Measurements from ENCODE around the gene TLN1. TPM values are rescaled to one million over a fixed set of nuclear protein-coding genes. Genes with fewer than 3 reads are reported as not detected.

Gene TLN1
- total RNA-seq, 1 donor from 2014 or later: 362 TPM

DNA sequence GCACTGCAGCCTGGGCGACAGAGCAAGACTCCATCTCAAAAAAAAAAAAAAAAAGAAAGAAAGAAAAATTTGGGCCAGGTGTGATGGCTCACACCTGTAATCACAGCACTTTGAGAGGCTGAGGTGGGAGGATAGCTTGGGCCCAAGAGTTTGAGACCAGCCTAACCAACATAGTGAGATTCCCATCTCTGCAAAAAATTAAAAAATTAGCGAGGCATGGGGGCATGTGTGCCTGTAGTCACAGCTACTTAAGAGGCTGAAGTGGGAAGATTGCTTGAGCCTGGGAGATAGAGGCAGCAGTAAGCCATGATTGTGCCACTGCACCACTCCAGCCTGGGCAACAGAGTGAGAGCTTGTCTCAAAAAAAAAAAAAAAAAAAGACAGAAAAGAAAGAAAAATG lies 78.4 kb downstream of the TLN1 start:
- H3K9me3 Mint-ChIP-seq: no peaks in the 10 kb centered on the region
- peak overlapping the region; percentile 68 for H3K27ac Mint-ChIP-seq
- DNase-seq (no peak), ATAC-seq (ENCODE audit: low read depth) (no peak)
- TF ChIP-seq, protein P1, sequence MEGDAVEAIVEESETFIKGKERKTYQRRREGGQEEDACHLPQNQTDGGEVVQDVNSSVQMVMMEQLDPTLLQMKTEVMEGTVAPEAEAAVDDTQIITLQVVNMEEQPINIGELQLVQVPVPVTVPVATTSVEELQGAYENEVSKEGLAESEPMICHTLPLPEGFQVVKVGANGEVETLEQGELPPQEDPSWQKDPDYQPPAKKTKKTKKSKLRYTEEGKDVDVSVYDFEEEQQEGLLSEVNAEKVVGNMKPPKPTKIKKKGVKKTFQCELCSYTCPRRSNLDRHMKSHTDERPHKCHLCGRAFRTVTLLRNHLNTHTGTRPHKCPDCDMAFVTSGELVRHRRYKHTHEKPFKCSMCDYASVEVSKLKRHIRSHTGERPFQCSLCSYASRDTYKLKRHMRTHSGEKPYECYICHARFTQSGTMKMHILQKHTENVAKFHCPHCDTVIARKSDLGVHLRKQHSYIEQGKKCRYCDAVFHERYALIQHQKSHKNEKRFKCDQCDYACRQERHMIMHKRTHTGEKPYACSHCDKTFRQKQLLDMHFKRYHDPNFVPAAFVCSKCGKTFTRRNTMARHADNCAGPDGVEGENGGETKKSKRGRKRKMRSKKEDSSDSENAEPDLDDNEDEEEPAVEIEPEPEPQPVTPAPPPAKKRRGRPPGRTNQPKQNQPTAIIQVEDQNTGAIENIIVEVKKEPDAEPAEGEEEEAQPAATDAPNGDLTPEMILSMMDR (IDR thresholded peaks at IDR 0.05): no peak
- ChIA-PET CTCF (interaction anchor here (1.3 kb wide), 1 partner anchor 173 kb away, joined by 4 read pairs; no protein-coding TSS in a partner anchor), POLR2A (interaction anchor here (0.6 to 18.0 kb wide), 5 partner anchors 10 to 104 kb away, joined by 3 to 549 read pairs (median 5); partner anchors contain the start of gene CD72)
- H3K4me3 Mint-ChIP-seq: no peak overlapping the region
- peaks cover 75% of the 10 kb centered on the region for H3K4me1 Mint-ChIP-seq
- peaks cover 5% of the 10 kb centered on the region for H3K27me3 Mint-ChIP-seq
- peaks cover 4% of the 10 kb centered on the region for H3K36me3 Mint-ChIP-seq (ENCODE audit: low read depth)
- intact Hi-C loops (cut with micrococcal nuclease): no loop called here

DNA sequence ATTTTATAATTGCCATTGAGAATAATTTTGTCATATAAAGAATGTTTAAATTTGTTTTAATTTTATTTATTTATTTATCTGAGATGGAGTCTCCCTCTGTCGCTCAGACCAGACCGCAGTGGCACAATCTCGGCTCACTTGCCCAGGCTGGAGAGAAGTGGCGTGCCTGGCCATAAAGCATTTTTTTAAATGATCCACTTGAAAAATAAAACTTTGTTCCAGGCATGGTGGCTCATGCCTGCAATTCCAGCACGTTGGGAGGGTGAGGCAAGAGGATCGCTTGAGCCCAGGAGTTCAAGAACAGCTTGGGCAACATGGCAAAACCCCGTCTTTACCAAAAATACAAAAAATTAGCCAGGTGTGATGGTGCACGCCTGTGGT lies 79.2 kb downstream of the TLN1 start:
- H3K4me1 Mint-ChIP-seq: peaks cover 80% of the 10 kb centered on the region
- H3K4me3 Mint-ChIP-seq: no peak overlapping the region
- TF ChIP-seq, protein P1 (IDR thresholded peaks at IDR 0.05): no peak
- POLR2A ChIA-PET: interaction anchor here (0.7 to 18.0 kb wide), 3 partner anchors 9 to 66 kb away, joined by 3 to 549 read pairs (median 8); partner anchors contain the start of gene CD72
- CTCF ChIA-PET: no interaction called here
- peaks cover 3% of the 10 kb centered on the region for H3K27me3 Mint-ChIP-seq
- no peak for DNase-seq
- no peak for ATAC-seq (ENCODE audit: low read depth)
- no peaks in the 10 kb centered on the region for H3K9me3 Mint-ChIP-seq
- intact Hi-C loops (cut with micrococcal nuclease): no loop called here
- peak overlapping the region; percentile 53 for H3K27ac Mint-ChIP-seq
- peaks cover 2% of the 10 kb centered on the region for H3K36me3 Mint-ChIP-seq (ENCODE audit: low read depth)

DNA sequence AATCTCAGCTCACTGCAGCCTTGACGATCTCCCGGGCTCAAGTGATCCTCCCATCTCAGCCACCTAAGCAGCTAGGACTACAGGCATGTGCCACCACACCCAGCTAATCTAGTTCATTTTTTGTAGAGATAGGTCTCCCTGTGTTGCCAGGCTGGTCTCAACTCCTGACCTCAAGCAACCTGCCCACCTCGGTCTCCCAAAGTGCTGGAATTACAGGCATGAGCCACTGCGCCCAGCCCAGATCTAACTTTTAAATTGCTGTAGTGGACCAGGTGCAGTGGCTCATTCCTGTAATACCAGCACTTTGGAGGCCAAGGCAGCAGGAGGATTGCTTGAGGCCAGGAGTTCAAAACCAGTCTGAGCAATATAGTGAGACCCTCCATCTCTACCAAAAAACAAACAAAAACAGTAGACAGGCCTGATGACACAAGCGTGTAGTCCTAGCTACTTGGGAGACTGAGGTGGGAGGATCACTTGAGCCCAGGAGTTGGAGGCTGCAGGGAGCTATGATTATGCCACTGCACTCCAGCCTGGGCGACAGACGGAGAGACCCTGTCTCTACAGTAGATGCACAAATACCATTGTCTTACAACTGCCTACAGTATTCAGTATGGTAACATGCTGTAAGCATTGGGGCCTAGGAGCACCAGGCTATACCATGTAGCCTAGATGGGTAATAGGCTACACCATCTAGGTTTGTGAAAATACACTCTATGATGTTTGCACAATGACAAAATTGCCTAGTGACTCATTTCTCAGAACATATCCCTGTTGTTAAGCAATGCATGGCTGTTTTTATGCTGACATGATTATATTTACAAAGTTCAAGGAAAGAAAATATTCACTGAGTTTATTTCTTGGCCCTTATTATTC lies 79.8 kb downstream of the TLN1 start:
- H3K4me1 Mint-ChIP-seq: peaks cover 80% of the 10 kb centered on the region
- H3K27me3 Mint-ChIP-seq: no peaks in the 10 kb centered on the region
- H3K9me3 Mint-ChIP-seq: no peaks in the 10 kb centered on the region
- peak overlapping the region; percentile 98 for H3K27ac Mint-ChIP-seq
- TF ChIP-seq, protein P1 (IDR thresholded peaks at IDR 0.05): no peak
- ChIA-PET CTCF (interaction anchor here (6.3 to 10.1 kb wide), 2 partner anchors 37 to 48 kb away, joined by 28 to 162 read pairs; partner anchors contain the start of genes CD72 and TESK1), POLR2A (interaction anchor here (0.6 to 18.0 kb wide), 3 partner anchors 37 to 987 kb away, joined by 3 to 549 read pairs (median 3); partner anchors contain the start of gene CD72)
- no peak for DNase-seq
- intact Hi-C loops (cut with micrococcal nuclease): no loop called here
- H3K36me3 Mint-ChIP-seq (ENCODE audit: low read depth): no peaks in the 10 kb centered on the region
- no peak overlapping the region for H3K4me3 Mint-ChIP-seq
- no peak for ATAC-seq (ENCODE audit: low read depth)

DNA sequence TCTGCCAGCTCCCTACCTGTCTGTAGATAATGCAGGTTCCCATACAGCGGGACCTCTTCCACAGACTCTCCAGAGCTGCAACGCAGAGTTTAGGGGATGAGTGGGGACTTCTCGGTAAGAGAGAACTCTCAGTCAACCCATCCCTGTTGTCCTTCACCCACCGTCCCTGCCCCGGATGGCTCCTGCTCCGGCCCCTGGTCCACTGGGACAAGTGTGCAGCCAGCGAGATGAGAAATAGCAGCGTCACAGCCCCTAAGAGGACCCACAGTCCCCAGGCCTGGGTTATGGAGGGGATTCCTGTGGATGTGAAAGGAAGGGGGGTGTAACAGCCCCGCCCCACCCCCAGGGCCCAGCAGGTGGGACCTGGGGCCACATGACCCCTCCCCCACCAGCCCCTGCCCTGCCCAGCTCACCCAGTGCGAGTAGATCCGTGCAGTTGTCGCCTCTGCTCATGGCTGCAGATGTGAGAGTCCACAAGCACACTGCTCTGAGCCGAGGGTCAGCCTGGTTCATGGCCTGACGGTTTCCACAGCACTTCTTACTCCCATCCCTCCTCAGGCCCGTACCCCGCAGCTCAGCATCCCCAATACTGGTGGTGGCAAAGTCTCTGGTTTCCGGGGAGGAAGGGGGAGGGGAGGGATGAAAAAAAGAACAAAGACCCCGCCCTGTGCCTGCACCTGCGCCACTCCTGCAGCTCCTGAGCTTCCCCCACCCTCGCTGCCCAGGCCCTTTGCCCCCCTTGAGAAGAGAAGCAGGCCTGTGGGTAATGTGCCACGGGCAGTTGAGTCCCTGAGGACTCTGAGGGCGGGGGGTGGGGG lies 81.4 kb downstream of the TLN1 start, which contains the start of gene SIT1:
SIT1 (minus strand) TSS at position 591 of the 818 bp plus-strand sequence; CDS start at position 513, 78 bp downstream.
- Mint-ChIP-seq H3K36me3 (ENCODE audit: low read depth) (peaks cover 6% of the 10 kb centered on the region), H3K27ac (peak within 1 kb of the TSS; percentile 98), H3K9me3 (no peaks in the 10 kb centered on the region), H3K4me1 (peaks cover 79% of the 10 kb centered on the region), H3K4me3 (peak within 1 kb of the TSS; percentile 85), H3K27me3 (no peaks in the 10 kb centered on the region)
- POLR2A ChIA-PET: interaction anchor here (0.6 to 18.0 kb wide), 7 partner anchors 7 to 139 kb away, joined by 3 to 549 read pairs (median 6); partner anchors contain the start of genes CCDC107, CD72, CREB3 and RMRP
- DNase-seq (no peak), ATAC-seq (ENCODE audit: low read depth) (no peak)
- intact Hi-C loops (cut with micrococcal nuclease): no loop called here
- TF ChIP-seq, protein P1 (IDR thresholded peaks at IDR 0.05): no peak
- CTCF ChIA-PET: interaction anchor here (4.8 to 10.1 kb wide), 3 partner anchors 36 to 46 kb away, joined by 28 to 162 read pairs (median 33); partner anchors contain the start of genes CD72 and TESK1

Data from activated B cell treated with CpG ODN at 0.5 μM for 24 hours (primary cell).